DOHH2 (cell line): ENCODE data around the gene GPR108.

Experiments used
- EZH2phosphoT487 ChIP-seq: fragments of 200-600 bp; sonication (generic); IDR thresholded peaks from 2 replicates; pipeline ENCODE4 v1.6.1; 2017; ENCODE audit warnings: borderline replicate concordance, mild to moderate bottlenecking, antibody characterized with exemption, low read length, moderate library complexity, mixed read lengths
- TF ChIP-seq, protein P1 (sequence below): fragments of 200-600 bp; sonication (generic); IDR thresholded peaks from one replicate; pipeline ENCODE4 v1.5.1; 2014; ENCODE audit warnings: antibody characterized with exemption, mild to moderate bottlenecking, low read depth, low read length; ENCODE audit not compliant: poor library complexity, severe bottlenecking

DNA sequence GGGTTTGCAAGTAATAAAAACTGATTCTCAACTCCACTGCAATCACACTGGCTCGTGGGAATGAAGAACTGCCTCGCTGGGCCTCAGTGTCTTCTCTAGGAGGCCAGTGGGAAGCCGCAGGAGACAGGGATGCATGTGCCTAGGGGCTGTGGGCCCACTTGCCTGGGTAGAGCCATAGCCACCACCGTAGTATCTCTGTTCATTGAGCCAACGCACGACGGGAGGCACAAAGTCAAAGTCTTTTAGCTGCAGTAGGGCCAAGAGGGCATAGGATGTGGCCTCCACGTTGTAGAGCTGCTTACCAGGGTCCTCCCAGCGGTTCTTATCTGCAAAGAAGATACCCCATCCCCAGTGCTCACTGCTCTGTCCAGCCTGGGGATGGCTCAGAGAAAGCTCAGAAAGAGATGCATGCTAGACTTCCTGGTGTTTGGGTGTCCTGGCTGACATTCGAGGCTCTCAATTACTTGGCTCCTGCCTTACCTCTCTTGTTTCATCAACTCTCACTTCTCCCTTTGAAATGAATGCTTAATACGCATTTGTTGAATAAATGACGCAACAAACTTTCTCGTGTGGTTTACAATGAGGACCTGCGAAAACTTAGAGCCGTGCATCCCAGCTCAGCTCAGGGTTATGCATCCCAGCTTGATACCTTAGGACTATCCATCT, 51.3 kb downstream of the GPR108 start:
- no peak for TF ChIP-seq EZH2phosphoT487
- TF ChIP-seq, protein P1, sequence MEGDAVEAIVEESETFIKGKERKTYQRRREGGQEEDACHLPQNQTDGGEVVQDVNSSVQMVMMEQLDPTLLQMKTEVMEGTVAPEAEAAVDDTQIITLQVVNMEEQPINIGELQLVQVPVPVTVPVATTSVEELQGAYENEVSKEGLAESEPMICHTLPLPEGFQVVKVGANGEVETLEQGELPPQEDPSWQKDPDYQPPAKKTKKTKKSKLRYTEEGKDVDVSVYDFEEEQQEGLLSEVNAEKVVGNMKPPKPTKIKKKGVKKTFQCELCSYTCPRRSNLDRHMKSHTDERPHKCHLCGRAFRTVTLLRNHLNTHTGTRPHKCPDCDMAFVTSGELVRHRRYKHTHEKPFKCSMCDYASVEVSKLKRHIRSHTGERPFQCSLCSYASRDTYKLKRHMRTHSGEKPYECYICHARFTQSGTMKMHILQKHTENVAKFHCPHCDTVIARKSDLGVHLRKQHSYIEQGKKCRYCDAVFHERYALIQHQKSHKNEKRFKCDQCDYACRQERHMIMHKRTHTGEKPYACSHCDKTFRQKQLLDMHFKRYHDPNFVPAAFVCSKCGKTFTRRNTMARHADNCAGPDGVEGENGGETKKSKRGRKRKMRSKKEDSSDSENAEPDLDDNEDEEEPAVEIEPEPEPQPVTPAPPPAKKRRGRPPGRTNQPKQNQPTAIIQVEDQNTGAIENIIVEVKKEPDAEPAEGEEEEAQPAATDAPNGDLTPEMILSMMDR = no peak
